Loucy (cell line): ENCODE data around the gene FBXO36.

ENCODE experiments used
- H2AFZ ChIP-seq: fragments of 200-600 bp; sonication (generic); 2 replicates; pipeline ENCODE4 v1.6.0; 2016; ENCODE audit warnings: antibody characterized with exemption, mild to moderate bottlenecking, low read length, moderate library complexity
- H3F3A ChIP-seq: fragments of 200-600 bp; 2 replicates; pipeline ENCODE4 v1.6.0; 2016; ENCODE audit warnings: antibody characterized with exemption, low read depth, mild to moderate bottlenecking
- H3K27me3 ChIP-seq: fragments of 200-600 bp; sonication (generic); 2 replicates; pipeline ENCODE4 v1.6.1; 2014; ENCODE audit warnings: low read length, mild to moderate bottlenecking; ENCODE audit not compliant: insufficient read depth, poor library complexity, severe bottlenecking
- H3K36me3 ChIP-seq: fragments of 200-600 bp; sonication (generic); 2 replicates; pipeline ENCODE4 v1.6.1; 2016; ENCODE audit warnings: low read length; ENCODE audit not compliant: insufficient read depth
- H3K4me1 ChIP-seq: fragments of 200-600 bp; sonication (generic); 2 replicates; pipeline ENCODE4 v1.5.1; 2014; ENCODE audit warnings: low read length, mild to moderate bottlenecking; ENCODE audit not compliant: insufficient read depth, poor library complexity, severe bottlenecking
- H3K4me2 ChIP-seq: fragments of 200-600 bp; sonication (generic); 2 replicates; pipeline ENCODE4 v1.6.0; 2014; ENCODE audit warnings: antibody characterized with exemption, low read length, low read depth, mild to moderate bottlenecking; ENCODE audit not compliant: poor library complexity, severe bottlenecking
- H3K4me3 ChIP-seq: fragments of 200-600 bp; sonication (generic); 2 replicates; pipeline ENCODE4 v1.5.1; 2014; ENCODE audit warnings: low read length, mild to moderate bottlenecking, mixed read lengths; ENCODE audit not compliant: poor library complexity, severe bottlenecking
- H3K79me2 ChIP-seq: fragments of 200-600 bp; sonication (generic); 2 replicates; pipeline ENCODE4 v1.6.1; 2014; ENCODE audit warnings: low read length; ENCODE audit not compliant: insufficient read depth
- H3K9ac ChIP-seq: fragments of 200-600 bp; sonication (generic); 2 replicates; pipeline ENCODE4 v1.6.0; 2014; ENCODE audit warnings: mild to moderate bottlenecking, low read depth, low read length, moderate library complexity; ENCODE audit not compliant: poor library complexity, severe bottlenecking
- H3K9me2 ChIP-seq: fragments of 200-600 bp; sonication (generic); replicated peaks from 2 replicates; pipeline ENCODE4 v1.6.1; 2016; ENCODE audit warnings: low read depth, low read length, mixed read lengths
- H3K9me3 ChIP-seq: fragments of 200-600 bp; sonication (generic); 2 replicates; pipeline ENCODE4 v1.6.1; 2014; ENCODE audit warnings: mild to moderate bottlenecking, antibody characterized with exemption, low read length, low read depth; ENCODE audit not compliant: insufficient read depth
- H4K20me1 ChIP-seq: fragments of 200-600 bp; sonication (generic); 2 replicates; pipeline ENCODE4 v1.6.0; 2014; ENCODE audit warnings: antibody characterized with exemption, low read length, mild to moderate bottlenecking; ENCODE audit not compliant: insufficient read depth, poor library complexity, severe bottlenecking
- CTCF ChIP-seq: fragments of 200-600 bp; sonication (generic); conservative IDR thresholded peaks from 2 replicates; pipeline ENCODE4 v1.5.1; 2014; ENCODE audit warnings: mild to moderate bottlenecking, antibody characterized with exemption, low read length
- EZH2phosphoT487 ChIP-seq: fragments of 200-600 bp; IDR thresholded peaks from 2 replicates; pipeline ENCODE4 v1.6.1; 2018; ENCODE audit warnings: antibody characterized with exemption, mild to moderate bottlenecking, moderate library complexity, borderline replicate concordance

FBXO36 gene

GRCh38 chr2:230019742-230020141 lies 97.4 kb downstream of the FBXO36 start:
- Histone ChIP-seq H3K36me3 (no peaks in the 10 kb centered on the region), H3K4me3 (no peak overlapping the region), H3K9me3 (peaks cover 7% of the 10 kb centered on the region; the same call in 1 of the 2 replicates), H3K4me2 (no peak overlapping the region), H3F3A (no peaks in the 10 kb centered on the region), H3K27me3 (no peaks in the 10 kb centered on the region), H2AFZ (no peak overlapping the region), H3K9me2 (no peaks in the 10 kb centered on the region), H3K79me2 (no peaks in the 10 kb centered on the region), H4K20me1 (no peaks in the 10 kb centered on the region), H3K4me1 (no peaks in the 10 kb centered on the region), H3K9ac (no peak overlapping the region)
- no peak for TF ChIP-seq CTCF
- TF ChIP-seq EZH2phosphoT487, result no peak

GRCh38 chr2:230023313-230023712 lies 101.0 kb downstream of the FBXO36 start:
- no peak overlapping the region for H3K4me2 ChIP-seq
- no peaks in the 10 kb centered on the region for H3K27me3 ChIP-seq
- H3K79me2 ChIP-seq, result no peaks in the 10 kb centered on the region
- no peak overlapping the region for H2AFZ ChIP-seq
- no peaks in the 10 kb centered on the region for H4K20me1 ChIP-seq
- no peaks in the 10 kb centered on the region for H3K36me3 ChIP-seq
- no peak for TF ChIP-seq EZH2phosphoT487
- no peak for TF ChIP-seq CTCF
- no peak overlapping the region for H3K9ac ChIP-seq
- no peaks in the 10 kb centered on the region for H3K4me1 ChIP-seq
- H3K9me3 ChIP-seq, result no peaks in the 10 kb centered on the region
- no peaks in the 10 kb centered on the region for H3K9me2 ChIP-seq
- H3F3A ChIP-seq, result no peaks in the 10 kb centered on the region
- no peak overlapping the region for H3K4me3 ChIP-seq

GRCh38 chr2:230042195-230042594 lies 119.9 kb downstream of the FBXO36 start:
- H3K4me2 ChIP-seq, result no peak overlapping the region
- H3K9me3 ChIP-seq, result no peaks in the 10 kb centered on the region
- H3K9me2 ChIP-seq, result no peaks in the 10 kb centered on the region
- H4K20me1 ChIP-seq, result no peaks in the 10 kb centered on the region
- TF ChIP-seq EZH2phosphoT487 (no peak), CTCF (no peak)
- H3K4me3 ChIP-seq, result no peak overlapping the region
- no peaks in the 10 kb centered on the region for H3K79me2 ChIP-seq
- no peaks in the 10 kb centered on the region for H3K4me1 ChIP-seq
- no peak overlapping the region for H3K9ac ChIP-seq
- H3K27me3 ChIP-seq, result no peaks in the 10 kb centered on the region
- no peaks in the 10 kb centered on the region for H3F3A ChIP-seq
- H2AFZ ChIP-seq, result no peak overlapping the region
- no peaks in the 10 kb centered on the region for H3K36me3 ChIP-seq
